SU-DHL-6 (cell line): ENCODE data around the gene MTFR1L.

Experiments
- CTCF ChIP-seq: fragments of 200-600 bp; sonication (generic); IDR thresholded peaks from one replicate; pipeline ENCODE4 v1.5.1; 2017; ENCODE audit warnings: antibody characterized with exemption, mild to moderate bottlenecking, low read length, moderate library complexity; ENCODE audit not compliant: insufficient read depth, poor library complexity, severe bottlenecking
- EZH2phosphoT487 ChIP-seq: fragments of 200-600 bp; sonication (generic), shearing (Covaris generic); conservative IDR thresholded peaks from 2 replicates; pipeline ENCODE4 v1.6.1; 2018; ENCODE audit warnings: mild to moderate bottlenecking, antibody characterized with exemption, low read length, moderate library complexity, mixed read lengths

- TF ChIP-seq CTCF (no peak), EZH2phosphoT487 (no peak)
Observed at GRCh38 chr1:25794325-25794724, 25.4 kb upstream of the MTFR1L start.
